HS-27A (cell line): ENCODE results near the gene PPP1R16B.

ENCODE experiments used
- DNase-seq: peaks from one replicate; pipeline ENCODE4 v3.0.0-alpha.2; 2012; ENCODE audit warnings: low read depth, missing footprints

PPP1R16B gene

DNA sequence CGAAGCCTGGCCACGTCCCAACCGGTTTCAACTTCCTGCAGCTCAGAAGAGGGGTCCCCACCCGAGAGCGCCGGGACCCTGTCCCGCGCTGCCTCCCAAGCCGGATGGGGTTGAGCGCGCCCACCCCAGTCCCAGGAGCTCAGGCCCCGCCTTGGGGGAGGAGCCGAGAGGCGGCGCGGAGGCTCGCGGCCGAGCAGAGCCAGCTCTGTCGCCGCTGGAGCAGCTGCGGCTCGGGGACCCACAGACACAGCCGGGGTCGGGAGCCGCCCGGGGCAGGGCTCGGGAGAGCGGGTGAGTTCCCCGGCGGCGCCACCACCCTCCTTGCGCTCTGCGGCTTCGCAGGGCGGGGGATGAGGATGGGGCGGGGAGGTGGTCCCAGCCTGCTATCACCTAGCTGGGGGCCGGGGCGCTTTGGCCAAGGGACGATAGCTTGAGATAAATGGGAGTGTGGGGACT, at the start of gene PPP1R16B:
TSS of gene PPP1R16B (plus strand) at position 196 of the 456 bp plus-strand sequence. CDS start 30,229 bp downstream, outside the sequence.
- no peak for DNase-seq

DNA sequence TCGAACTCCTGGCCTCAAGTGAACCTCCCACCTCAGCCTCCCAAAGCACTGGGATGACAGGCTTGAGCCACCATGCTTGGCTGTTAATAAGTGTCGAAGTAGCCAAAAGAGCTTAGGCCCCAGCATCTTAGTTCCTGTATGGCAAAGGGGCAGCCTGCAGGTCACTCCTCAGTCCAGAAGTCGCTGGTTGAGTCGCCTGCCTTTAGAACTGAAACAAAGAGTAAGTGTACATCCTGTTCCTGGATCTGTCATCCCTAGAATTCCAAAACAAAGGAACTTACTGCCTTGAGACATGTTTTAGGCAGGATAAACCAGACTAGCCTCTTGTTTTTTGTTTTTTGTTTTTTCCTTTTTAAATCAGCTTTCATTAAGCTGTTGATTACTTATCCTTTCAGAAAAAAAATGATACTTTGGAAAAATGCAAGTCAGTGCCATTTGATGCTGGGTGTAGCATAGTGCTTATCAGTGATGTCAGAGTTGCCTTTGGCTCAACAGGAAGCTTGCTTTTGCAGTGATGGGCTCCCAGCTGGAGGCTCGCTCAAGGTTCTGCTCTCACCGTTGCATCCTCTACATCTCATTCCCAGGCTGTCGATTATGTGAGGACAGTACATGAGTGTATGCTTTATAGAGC, 48.2 kb upstream of the PPP1R16B start:
- DNase-seq: no peak

DNA sequence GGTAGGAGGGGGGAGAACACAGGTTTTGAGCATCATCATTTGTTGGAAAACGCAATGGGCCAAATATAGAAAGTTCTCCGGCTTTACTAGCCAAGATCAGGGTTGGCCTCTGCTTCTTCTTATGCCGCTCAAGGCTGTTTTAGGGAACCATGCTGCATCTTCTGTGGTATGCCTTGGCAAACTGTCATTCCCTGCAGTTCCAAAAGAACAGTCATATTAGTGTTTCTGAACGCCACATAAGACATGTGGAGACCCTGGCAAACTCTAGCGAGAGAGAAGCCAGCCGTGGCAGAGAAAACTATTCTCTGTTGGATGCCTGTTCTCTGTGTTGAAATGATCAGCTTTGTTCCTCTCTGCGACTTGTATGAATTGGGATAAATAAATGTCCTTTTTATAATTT, 46.4 kb upstream of the PPP1R16B start:
- DNase-seq: no peak

DNA sequence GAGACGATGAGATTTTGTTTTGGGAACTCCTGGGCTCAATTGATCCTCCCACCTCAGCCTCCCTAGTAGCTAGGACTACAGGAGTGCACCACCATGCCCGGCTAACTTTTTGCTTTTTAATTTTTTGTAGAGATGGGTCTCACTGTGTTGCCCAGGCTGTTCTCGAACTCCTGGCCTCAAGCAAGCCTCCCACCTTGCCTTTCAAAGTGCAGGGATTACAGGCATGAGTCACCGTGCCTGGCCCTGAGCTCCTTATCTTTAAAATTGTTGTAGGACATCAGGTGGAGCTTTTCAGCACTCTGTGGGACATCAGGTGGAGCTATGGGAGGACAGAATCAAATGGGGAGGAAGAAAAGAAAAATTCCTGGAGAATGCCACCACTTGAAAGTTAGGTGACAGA, 44.5 kb upstream of the PPP1R16B start:
- DNase-seq: no peak

DNA sequence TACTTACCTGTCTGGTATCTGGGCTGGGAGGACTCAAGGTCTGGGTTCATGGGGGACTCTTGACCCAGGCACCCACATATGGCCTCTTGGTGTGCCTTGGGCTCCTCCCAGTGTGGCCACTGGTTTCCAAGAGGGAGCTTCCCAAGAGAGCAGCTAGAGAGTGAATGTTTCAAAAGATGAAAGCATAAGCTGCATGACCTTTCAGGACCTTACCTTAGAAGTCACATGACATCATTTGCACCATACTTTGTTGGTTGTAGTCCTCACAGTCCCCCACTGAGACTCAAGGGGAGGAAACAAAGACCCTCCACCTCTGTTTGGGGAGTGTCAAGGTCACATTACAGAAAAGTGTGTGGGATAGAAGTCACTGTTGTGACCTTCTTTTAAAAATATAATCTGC, 43.3 kb upstream of the PPP1R16B start:
- DNase-seq: no peak

DNA sequence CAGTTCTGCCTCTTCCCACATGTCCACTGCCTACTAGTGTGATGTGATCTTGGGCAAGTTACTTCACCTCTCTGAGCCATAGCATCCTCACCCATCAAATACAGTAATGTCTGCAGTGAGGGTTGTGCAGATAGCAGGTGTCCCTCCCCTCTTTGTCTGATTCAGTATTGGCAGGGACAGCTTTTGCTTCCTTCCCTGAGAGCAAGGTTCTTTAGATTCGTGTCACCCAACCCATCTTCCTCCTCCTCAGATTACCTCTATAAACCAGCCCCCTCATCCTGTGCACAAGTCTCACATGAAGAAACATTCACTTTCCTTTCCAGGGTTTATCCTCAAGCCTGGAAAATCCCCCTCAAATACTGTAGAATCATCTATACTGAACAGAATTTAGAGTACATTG, 41.9 kb upstream of the PPP1R16B start:
- no peak for DNase-seq

DNA sequence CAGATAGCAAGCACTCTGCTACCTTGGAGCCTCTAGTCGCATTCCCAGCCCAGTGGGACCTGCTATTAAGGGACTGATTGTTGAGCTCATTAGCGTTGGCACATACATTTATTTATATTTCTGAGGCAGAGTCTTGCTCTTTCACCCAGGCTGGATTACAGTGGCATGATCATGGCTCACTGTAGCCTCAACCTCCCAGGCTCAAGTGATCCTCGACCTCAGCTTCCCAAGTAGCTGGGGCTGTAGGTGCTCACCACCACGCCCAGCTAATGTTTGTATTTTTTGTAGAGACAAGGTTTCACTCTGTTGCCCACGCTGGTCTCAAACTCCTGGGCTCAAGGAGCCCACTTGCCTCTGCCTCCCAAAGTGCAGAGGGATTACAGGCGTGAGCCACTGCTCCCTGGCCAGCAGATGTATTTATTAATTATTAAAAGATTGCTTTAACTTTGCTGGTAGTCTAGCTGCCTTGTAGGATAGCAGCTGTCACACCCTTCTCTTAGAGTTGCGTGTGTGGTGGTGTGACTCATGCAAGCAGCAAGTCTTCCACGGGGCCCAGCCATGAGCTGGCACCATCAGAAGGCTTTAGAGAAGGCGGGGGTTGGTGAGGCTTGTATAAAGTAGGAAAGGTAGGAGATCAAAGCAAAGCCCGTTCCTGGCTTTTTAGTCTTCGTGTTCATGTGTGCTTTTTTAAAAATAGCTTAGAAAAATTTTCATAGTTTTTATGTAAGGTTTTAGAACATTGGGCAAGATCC, 40.8 kb upstream of the PPP1R16B start:
- DNase-seq: peak; percentile 60

DNA sequence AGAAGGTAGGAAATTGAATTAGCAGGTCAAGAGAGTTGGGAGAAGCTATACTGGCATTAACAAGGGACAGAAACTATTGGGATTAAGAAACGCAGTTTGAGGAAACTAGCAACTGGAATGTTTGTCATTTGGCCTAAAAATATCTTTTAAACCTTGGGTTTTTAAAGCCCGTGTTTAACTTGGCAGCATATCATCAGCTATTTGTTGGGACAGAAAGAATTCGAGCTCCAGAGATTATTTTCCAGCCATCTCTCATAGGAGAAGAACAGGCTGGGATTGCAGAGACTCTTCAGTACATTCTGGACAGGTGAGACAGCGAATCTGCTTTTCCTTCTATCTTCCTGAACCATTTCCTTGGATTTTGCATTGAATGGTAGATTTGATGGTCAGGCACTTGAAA, 39.4 kb upstream of the PPP1R16B start:
- no peak for DNase-seq

DNA sequence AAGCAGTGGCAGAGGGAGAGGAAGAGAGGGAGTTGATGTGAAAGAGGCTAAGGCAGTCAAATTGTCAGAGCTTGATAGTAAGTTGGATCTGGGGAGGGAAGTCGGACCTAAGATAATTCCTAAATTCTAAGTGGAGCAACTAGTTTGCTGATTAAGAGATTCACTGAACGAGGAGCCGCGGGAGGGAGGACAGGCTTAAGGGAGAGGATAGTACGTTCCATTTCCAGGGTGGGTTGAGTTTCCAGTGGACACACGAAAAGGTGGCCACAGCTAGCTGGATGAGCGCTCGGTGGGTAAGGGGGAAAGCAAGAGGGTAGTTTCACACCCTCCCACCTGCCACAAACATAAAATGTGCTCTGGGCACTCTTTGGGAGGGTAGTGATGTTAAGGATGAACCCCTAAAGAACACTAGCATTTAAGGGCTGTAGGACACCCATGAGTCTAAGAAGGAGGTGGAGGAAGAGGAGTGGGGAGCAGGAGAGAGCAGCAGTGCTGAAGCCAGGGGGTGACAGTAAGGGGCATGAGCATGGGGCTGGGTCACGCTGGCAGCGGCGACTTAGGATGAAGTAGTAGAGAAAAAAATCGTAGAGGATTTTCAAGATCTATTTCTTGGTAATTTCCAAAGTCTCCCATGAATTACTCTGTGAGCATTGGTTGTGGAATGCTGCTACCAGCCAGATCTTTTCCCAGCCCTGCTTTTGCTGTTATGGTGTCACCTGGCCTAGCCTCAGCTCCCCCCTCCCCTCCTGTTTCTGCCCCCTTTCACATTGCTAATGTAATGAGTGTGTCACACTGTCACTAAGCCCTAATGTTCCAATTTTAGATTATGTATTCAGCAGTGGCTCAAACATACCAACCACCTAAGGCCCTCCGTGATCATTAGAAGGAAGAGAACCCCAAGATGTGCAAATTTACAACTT, 35.9 kb upstream of the PPP1R16B start:
- DNase-seq: no peak

DNA sequence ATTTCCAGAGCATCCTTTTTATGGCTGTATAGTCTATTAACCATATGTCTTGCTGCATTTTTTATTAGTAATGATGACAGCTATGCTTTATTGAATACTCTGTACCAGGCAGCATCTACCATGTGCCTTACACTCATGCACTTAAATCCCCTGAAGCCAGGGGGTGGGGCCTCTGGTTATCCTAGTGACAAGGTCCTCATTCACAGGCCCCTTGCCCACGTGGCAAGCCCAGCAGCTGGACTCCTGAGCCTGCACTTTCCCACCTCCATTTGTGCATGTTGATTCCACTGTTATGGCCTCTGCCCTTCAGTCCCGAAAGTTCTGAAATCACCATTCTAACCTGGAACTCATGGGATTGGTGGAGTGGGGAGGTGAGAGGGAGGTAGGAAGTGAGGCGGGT, 35.0 kb upstream of the PPP1R16B start:
- DNase-seq: no peak

DNA sequence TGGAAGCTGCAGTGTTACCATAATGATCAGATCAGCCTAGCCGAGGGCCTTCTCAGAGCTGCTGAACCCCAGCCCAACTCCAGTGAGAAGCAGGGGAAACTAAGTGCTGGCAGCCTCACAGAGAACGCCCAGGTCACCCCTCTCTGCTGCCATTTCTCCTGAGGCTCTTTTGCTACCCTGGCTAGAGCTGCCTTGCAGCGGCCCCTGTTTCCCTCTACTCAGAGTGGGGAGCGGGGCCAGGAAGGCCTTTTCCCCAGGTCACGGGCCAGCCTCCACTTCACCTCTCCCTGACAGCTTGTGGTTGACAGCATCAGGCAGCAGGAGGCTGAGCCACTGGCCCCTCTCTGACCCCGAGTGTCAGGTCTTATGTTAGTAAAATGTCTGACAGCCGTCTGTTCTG, 34.5 kb upstream of the PPP1R16B start:
- DNase-seq: no peak

DNA sequence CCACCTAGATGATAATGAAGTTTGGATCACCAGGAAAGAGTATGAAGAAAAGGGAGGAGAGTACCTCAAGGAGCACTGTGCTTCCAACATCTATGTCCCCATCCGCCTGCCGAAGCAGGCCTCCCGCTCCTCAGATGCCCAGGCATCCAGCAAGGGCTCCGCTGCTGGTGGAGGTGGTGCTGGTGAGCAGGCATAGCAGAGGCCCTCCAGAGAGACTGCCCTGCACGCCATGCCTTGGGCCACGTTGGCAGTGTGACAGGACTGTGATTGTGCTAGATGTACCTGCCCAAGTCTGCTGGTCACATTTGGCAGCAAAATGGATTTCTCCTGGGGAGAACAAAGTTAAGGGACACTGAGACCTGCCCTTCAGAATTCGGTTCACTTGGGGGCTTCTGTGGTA, 33.9 kb upstream of the PPP1R16B start:
- DNase-seq: no peak

DNA sequence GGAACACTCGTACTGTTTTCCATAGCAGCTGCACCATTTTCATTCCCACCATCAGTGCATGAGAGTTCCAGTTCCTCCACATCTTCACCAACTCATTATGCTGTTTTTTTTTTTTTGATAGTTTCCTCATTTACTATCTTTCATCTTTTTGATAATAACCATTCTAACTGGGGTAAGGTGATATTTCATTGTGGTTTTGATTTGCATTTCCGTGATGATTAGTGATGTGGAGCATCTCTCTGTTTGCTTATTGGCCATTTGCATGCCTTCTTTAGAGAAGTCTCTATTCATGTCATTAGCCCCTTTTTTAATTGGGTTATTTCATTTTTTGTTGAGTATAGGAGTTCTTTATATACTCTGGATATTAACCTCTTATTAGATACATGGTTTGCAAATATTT, 31.3 kb upstream of the PPP1R16B start:
- no peak for DNase-seq

DNA sequence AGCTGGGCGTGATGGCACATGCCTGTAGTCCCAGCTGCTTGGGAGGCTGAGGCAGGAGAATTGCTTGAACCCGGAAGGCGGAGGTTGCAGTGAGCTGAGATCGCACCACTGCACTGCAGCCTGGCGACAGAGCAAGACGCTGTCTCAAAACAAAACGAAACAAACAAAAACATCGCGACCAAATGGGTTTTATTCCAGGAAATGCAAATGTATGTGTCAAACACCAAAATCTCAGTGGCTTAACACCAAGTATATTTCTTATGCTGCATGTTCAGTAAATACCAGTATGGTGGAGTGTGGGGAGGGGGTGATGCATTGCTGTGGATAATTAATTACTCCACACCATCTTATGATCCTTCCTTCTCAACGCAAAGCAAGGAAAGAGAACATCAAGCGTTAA, 29.1 kb upstream of the PPP1R16B start:
- no peak for DNase-seq

DNA sequence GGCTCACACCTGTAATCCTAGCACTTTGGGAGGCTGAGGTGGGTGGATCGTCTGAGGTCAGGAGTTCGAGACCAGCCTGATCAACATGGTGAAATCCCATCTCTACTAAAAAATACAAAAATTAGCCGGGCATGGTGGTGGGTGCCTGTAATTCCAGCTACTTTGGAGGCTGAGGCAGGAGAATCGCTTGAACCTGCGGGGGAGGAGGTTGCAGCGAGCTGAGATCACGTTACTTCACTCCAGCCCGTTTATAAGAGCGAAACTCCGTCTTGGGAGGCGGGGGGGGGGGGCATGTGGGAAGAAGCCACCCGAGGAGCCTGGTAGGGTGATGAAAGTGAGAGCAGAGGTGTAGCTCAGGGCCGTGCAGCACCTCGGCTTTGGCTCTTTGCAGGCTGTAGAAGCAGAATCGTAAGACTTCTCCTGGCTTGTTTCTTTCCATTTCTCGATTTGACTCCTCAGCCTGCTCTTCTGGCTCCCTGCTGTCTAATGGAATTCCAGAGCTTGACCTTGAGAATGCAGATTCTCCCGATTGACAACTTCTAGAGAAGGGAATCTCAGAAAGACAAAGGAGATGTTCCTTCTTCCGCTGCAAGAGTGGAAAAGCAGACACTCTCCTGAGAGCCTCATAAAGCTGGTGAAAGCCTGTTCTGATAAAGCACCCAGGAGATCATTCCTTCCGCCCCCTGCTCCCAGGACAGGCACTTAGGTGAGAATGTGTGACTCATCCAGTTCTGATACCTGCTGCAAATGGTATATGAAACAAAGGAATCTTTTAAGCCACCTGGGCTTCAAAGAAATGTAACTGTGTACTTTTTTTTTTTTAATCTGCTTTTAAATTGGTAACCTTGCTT, 26.0 kb upstream of the PPP1R16B start:
- no peak for DNase-seq

DNA sequence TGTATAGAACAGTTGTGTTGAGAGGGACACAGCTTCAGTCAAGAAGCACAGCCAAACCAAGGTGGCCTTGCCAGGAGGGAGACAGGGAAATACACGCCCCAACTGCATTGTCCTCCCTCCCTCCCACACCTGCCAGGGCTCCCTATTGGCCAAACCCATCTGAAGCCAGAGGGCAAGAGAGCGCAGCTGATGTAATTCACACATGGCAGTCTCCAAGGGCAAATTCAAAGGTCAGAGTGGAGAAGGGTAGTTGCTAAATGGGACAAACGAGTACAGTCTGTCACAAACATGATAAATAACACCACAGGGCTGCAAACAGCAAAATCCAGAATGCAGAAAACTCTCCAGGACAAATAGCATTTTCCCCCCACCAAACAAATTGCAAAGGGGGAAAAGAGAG, 23.2 kb upstream of the PPP1R16B start:
- no peak for DNase-seq

DNA sequence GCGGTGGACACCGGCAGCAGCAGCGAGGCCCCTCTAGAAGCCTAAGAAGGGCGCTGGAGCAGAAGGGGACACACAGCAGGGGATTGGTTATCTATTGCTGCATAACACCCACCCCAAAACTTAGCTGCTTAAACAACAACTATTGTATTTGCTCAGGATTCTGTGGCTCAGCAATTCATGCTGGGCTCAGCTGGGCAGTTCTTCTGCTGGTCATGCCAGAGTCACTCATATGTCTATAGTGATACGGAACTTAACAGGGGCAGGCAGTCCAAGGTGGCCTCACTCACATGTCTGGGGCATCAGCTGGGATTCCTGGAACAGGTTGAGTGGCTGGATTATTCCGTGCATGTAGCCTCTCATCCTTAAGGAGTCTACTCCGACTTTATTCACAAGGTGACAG, 17.6 kb upstream of the PPP1R16B start:
- DNase-seq: no peak

DNA sequence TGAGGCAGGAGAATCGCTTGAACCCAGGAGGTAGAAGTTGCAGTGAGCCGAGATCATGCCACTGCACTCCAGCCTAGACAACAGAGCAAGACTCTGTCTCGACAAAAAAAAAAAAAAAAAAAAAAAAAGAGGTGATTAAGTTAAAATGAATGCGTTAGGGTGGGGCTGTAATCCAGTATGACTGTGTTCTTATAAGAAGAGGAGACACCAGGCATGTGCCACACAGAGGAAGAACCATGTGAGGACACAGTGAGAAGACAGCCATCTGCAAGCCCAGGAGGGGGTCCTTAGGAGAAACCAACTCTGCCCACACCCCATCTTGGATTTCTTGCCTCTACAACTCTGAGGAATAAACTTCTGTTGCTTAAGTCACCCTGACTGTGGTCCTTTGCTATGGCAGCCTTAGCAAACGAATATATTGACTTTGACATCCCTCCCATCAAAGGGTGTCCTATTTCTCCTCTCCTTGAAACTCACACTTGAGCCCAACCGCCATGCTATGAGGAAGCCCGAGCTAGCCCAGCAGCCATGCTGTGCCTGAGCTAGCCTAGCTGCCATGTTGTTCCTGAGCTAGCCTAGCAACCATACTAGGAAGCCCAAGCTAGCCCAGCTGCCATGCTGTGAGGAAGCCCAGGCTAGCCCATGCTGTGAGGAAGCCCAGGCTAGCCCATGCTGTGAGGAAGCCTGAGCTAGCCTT, 15.8 kb upstream of the PPP1R16B start:
- peak; percentile 46 for DNase-seq

DNA sequence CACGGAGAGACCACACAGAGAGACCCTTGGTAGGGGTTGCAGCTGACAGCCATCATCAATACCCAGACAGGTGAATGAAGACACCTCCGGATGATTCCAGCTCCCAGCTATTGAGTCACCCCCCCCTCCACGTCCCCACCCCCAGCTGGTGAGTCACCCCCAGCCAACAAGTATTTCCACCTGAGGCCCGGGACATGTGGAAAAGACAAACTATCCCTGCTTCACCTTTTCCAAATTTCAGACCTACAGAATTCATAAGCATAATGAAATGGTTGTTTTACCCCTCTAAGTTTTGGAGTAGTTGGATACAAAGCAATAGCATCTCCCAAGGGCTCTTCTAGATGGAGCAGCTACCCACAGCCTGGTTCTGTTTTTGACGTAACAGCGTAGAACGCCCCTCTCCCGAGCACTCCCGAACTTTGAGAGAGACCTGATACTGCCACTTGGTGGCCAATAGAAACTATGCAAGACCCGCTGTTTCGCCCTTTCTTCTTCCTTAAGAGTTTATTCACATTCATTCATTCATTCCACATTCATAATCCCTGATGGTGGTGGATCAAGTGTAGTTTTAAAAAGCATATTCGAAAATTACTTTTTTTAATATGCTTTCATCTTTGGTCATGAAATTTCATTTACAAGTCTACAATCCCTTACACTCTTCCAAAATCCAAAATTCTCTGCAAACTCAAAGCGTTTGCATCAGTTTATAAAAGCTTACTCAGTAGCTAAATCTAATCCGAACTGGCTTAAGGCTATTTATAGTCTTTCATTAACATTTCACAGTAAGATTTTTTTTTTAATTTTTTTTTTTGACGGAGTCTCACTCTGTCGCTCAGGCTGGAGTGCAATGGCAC, 15.1 kb upstream of the PPP1R16B start:
- peak; percentile 8 for DNase-seq

DNA sequence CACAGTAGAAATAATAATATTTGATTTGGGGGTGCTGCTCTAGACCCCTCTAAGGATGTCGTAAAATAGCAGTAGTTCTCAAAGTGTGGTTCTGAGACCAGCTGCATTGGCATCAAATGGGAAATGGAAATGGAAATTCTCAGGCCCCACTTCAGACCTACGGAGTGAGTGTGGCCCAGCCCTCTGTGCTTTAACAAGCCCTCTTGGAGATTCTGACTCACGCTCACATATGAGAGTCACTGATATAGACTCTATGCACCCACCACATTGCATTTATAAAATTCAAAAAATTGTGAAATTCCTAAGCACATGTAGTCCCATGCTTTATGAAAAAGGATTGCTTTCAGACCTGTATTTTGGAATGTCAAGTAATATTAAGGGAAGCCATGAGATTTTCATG, 14.2 kb upstream of the PPP1R16B start:
- no peak for DNase-seq
